ENCODE measurements around the gene KNL1.

The KNL1 gene

GRCh38 chr15:40582726-40583246 lies 11.3 kb upstream of the KNL1 start:
- no peak for TF ChIP-seq CTCF (IDR thresholded peaks at IDR 0.05)
- Histone ChIP-seq H3K4me3 (peak overlapping the region; percentile 47), H3K27ac (no peak overlapping the region)
- no peak for DNase-seq (ENCODE audit: low spot score)

- DNase-seq (ENCODE audit: low spot score) = no peak
- Histone ChIP-seq H3K4me3 (no peak overlapping the region), H3K27ac (no peak overlapping the region)
- no peak for TF ChIP-seq CTCF (IDR thresholded peaks at IDR 0.05)
These were observed 9.9 kb upstream of the KNL1 start for GRCh38 chr15:40584191-40584590.

- peak overlapping the region in 1 of 2 donors; percentile 20 for H3K27ac ChIP-seq
- peak overlapping the region; percentile 55 for H3K4me3 ChIP-seq
- no peak for DNase-seq (ENCODE audit: low spot score)
- no peak for TF ChIP-seq CTCF (IDR thresholded peaks at IDR 0.05)
These were observed 3.4 kb upstream of the KNL1 start for GRCh38 chr15:40590667-40591050.

- no peak for DNase-seq (ENCODE audit: low spot score)
- H3K4me3 ChIP-seq = no peak overlapping the region
- no peak for TF ChIP-seq CTCF (IDR thresholded peaks at IDR 0.05)
- H3K27ac ChIP-seq = no peak overlapping the region
These were observed 2.7 kb upstream of the KNL1 start for GRCh38 chr15:40591389-40591788.

- Histone ChIP-seq H3K4me3 (no peak overlapping the region), H3K27ac (no peak overlapping the region)
- TF ChIP-seq CTCF (IDR thresholded peaks at IDR 0.05) = no peak
- DNase-seq (ENCODE audit: low spot score) = no peak
These were observed 884 bp upstream of the KNL1 start for GRCh38 chr15:40593165-40593564.

- no peak for TF ChIP-seq CTCF (IDR thresholded peaks at IDR 0.05)
These were observed 384 bp downstream of the KNL1 start for GRCh38 chr15:40594429-40594836.

GRCh38 chr15:40595219-40595618 lies 1.2 kb downstream of the KNL1 start:
- no peak for TF ChIP-seq CTCF (IDR thresholded peaks at IDR 0.05)
- no peak overlapping the region for H3K4me3 ChIP-seq
- H3K27ac ChIP-seq = no peak overlapping the region
- DNase-seq (ENCODE audit: low spot score) = no peak

More at GRCh38 chr15:40594429-40594836, 384 bp downstream of the KNL1 start:
- DNase-seq (ENCODE audit: low spot score) = peak; percentile 77
- H3K4me3 ChIP-seq = peak overlapping the region; percentile 72
- H3K27ac ChIP-seq = peak overlapping the region; percentile 83 to 86
